22Rv1 (cell line): Measurements from ENCODE around the gene PLTP.
"Not testable (repeated sequence)": the region's sequence is repeated elsewhere in the genome, so short reads cannot be mapped to it uniquely, and the experiment has no call there.

Experiments used
- H3K27ac ChIP-seq: fragments of 450-650 bp; 2 replicates; pipeline ENCODE4 v1.5.1; 2017
- CTCF ChIP-seq: fragments of 450-650 bp; IDR thresholded peaks from 2 replicates; pipeline ENCODE4 v1.5.1; 2017; ENCODE audit warnings: mild to moderate bottlenecking
- ZFX ChIP-seq: fragments of 450-650 bp; IDR thresholded peaks from 2 replicates; pipeline ENCODE4 v1.6.1; 2017; ENCODE audit warnings: antibody characterized with exemption, borderline replicate concordance

The PLTP gene

DNA sequence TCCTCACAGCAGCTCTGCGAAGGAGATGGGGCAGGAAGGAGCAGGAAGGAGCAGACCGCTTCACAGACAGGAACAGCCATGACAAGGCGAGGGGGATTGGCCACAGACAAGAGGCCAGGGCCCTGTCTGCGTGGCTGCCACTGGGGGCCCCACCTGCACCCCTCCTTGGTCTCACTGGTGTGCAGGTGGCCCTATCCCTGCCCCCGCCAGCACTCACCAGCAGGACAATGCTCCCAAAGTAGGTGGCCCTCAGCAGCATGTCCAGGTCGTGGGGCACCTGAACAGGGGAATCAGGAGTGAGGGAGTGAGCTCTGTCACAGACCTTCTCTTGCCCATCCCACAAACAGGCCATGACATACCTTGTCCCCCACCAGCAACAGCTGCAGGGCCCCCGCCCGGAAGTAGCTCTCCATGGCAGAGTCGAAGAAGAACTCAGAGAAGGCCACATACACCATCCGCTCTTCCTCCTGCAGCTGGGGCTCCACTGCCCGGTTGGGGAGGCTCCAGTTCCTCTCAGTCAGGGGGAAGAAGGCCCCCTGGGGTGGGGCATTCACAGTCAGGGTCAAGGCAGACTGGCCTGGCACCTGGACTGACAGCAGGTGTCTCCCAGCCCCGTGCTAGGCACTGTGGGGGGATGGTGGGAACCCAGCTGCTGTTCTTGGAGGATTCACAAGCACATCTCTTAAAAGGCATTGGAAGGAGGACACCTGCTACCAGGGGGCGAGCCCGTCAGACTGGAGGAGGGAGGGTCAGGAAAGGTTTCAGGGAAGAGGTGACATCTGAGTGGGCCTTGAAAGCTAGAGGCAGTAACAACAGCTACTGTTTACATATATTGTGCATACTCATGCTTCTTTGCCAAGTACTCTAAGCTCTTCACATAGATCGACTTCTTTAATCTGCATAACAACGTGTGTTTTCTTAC, 7.1 kb downstream of the PLTP start:
- TF ChIP-seq ZFX (no peak), CTCF (no peak)
- no peak overlapping the region for H3K27ac ChIP-seq

- TF ChIP-seq ZFX, result no peak
- TF ChIP-seq CTCF, result no peak
- H3K27ac ChIP-seq, result no peak overlapping the region
Observed at GRCh38 chr20:45902199-45902701, 9.7 kb downstream of the PLTP start.

GRCh38 chr20:45901332-45901731, 10.6 kb downstream of the PLTP start:
- not testable (repeated sequence) for H3K27ac ChIP-seq

GRCh38 chr20:45899046-45899835, 12.7 kb downstream of the PLTP start:
- no peak for TF ChIP-seq ZFX
- no peak for TF ChIP-seq CTCF
- no peak overlapping the region for H3K27ac ChIP-seq

DNA sequence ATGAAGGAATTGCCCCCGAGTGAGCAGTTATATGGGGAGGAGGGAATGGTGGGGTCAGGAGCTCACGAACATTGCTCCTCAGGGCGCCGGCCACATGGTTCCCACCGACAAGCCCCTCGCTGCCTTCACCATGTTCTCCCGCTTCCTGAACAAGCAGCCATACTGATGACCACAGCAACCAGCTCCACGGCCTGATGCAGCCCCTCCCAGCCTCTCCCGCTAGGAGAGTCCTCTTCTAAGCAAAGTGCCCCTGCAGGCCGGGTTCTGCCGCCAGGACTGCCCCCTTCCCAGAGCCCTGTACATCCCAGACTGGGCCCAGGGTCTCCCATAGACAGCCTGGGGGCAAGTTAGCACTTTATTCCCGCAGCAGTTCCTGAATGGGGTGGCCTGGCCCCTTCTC, 13.7 kb downstream of the PLTP start:
- H3K27ac ChIP-seq, result no peak overlapping the region
- TF ChIP-seq CTCF (no peak), ZFX (no peak)

DNA sequence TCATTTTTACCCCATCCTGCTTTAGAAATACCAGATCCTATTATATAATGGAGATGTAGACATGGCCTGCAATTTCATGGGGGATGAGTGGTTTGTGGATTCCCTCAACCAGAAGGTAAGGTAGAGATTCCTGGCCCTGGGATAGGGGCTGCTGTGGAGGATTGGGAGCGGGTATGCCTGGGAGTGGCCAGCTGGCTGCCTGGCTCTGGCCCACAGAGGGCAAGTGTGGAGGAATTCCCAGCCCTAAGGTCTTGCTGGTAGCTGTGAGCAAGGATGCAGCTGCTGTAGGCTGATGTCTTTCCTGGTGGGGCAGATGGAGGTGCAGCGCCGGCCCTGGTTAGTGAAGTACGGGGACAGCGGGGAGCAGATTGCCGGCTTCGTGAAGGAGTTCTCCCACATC, 14.3 kb downstream of the PLTP start:
- no peak for TF ChIP-seq ZFX
- TF ChIP-seq CTCF, result no peak
- H3K27ac ChIP-seq, result no peak overlapping the region

- H3K27ac ChIP-seq, result no peak overlapping the region
- TF ChIP-seq ZFX (no peak), CTCF (no peak)
Observed at GRCh38 chr20:45897289-45897688, 14.7 kb downstream of the PLTP start.
